Stimulated activated CD8-positive, alpha-beta memory T cell treated with anti-CD3 and anti-CD28 coated beads, Interleukin-7, amount 100 ng/mL, for 1 hour (primary cell): ENCODE measurements around the gene TMPRSS12.
"Not testable (repeated sequence)": the region's sequence is repeated elsewhere in the genome, so short reads cannot be mapped to it uniquely, and the experiment has no call there.

Experiments
- DNase-seq, 2 donors: peaks; one replicate each; pipeline ENCODE4 v3.0.0-alpha.2; 2020; ENCODE audit warnings: low read depth in 2 of 2

The TMPRSS12 gene, protein sequence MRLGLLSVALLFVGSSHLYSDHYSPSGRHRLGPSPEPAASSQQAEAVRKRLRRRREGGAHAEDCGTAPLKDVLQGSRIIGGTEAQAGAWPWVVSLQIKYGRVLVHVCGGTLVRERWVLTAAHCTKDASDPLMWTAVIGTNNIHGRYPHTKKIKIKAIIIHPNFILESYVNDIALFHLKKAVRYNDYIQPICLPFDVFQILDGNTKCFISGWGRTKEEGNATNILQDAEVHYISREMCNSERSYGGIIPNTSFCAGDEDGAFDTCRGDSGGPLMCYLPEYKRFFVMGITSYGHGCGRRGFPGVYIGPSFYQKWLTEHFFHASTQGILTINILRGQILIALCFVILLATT

DNA sequence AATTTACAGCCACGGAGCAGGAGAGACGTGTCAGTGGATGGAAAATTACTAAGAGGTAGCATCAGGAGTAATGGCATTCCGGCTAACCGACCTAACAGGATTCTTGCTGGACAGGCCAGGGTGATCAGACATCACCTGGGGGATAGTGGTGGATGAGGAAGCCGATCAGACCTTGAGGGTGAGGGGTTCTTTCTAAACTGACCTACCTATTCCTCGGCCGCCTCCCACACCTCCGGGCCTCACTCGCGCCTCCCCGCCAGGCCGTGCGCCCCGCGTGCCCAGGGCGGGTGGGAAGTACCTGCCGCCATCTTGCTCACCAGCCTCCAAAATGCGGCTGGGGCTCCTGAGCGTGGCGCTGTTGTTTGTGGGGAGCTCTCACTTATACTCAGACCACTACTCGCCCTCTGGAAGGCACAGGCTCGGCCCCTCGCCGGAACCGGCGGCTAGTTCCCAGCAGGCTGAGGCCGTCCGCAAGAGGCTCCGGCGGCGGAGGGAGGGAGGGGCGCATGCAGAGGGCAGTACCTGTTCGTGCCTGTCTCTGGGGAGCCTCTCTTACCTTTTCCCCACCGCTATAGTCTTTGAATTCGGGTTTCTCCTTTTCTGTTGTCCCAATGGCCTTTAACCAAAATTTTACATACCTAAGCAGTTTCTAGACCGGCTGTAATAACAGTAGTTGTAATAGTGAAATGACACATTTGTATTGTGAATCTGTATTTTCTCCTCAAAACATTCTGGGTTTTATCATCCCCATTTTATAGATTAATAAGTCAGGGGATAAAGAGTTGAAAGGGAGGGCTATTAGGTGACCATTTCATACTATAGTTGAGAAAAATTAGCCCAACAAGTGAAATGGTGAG is at the start of gene TMPRSS12:
Gene TMPRSS12 (plus strand): TSS at position 290 of the 857 bp plus-strand sequence. CDS start 39 bp downstream, at position 329.
- DNase-seq = no peak

DNA sequence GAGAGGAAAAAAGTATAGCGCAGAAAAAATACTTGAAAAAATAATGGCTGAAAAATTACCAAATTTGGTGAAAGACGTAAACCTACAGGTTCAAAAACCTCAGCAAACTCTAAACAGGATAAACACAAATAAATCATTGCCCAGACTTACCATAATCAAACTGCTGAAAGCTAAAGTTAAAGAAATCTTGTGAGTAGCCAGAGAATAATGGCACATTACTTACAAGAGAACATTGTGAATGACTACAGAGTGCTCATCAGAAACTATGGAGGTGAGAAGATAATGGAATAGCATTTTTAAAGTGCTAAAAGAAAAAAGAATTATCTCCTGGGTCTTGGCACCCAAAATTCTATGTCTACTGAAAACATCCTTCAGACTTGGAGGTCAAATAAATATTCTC is 42.8 kb upstream of the TMPRSS12 start:
- no peak for DNase-seq

DNA sequence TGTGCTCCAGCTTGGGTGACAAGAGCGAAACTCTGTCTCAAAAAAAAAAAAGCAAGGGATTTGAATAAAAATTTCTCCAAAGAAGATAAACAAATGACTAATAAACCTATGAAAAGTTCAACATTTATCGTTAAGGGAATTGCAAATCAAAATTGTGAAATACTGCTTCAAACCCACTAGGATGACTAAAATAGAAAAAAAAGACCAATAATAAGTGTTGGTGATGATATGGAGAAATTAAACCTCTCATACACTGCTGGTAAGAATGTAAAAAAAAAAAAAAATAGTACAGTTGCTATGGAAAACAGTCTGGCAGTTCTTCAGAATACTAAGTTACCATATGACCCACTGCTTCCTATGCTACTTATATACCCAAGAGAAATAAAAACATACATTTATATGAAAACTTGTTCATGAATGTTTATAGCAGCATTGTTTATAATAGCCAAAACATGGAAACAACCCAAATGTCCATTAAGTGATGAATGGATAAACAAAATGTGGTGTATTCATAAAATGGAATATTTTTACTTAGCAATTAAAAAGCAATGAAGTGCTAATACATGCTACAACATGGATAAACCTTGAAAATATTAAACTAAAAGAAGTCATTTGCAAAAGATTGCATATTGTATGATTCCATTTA is 39.4 kb upstream of the TMPRSS12 start:
- no peak for DNase-seq

DNA sequence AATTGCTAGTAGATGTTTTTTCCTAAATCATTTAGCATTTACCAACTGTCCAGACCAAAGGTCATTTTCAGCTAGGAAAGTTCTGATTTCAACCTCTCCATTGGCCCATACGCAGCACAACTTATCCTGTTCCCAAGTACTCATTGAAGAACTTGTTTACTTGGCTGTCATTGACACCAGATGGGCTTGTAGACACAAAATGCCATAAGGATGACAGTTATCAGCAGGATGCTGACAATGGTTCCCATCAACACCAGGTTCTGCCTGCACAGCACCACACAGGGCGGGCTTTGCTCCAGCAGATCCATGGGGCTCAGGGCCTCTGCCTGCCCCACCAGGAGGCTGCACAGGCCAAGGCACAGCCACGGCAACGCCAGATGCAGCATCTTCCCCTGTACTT is 36.5 kb upstream of the TMPRSS12 start:
- DNase-seq = no peak

DNA sequence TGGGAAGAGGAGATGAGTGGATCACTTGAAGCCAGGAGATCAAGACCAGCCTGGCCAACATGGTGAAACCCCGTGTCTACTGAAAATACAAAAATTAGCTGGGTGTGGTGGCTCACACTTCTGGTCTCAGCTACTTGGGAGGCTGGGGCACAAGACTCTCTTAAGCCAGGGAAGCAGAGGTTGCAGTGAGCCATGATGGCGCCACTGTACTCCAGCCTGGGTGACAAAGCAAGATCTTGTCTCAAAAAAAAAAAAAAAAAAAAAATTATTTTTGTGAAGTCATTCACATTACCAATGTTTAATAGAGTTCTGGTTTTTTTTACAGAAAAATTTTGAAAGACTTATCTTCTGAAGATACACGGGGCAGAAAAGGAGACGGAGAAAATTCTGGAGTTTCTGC is 33.6 kb upstream of the TMPRSS12 start:
- not testable (repeated sequence) for DNase-seq

DNA sequence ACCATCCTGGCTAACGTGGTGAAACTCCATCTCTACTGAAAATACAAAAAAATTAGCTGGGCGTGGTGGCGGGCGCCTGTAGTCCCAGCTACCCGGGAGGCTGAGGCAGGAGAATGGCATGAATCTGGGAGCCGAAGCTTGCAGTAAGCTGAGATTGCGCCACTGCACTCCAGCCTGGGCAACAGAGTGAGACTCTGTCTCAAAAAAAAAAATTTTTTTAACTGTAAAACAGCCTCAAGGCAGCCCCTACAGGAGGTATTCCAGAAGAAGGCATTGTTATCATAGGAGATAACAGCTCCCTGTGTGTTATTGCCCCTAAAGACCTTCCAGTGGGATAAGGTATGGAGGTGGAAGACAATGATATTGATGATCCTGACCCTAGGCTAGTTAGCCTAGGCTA is 27.8 kb upstream of the TMPRSS12 start:
- not testable (repeated sequence) for DNase-seq

DNA sequence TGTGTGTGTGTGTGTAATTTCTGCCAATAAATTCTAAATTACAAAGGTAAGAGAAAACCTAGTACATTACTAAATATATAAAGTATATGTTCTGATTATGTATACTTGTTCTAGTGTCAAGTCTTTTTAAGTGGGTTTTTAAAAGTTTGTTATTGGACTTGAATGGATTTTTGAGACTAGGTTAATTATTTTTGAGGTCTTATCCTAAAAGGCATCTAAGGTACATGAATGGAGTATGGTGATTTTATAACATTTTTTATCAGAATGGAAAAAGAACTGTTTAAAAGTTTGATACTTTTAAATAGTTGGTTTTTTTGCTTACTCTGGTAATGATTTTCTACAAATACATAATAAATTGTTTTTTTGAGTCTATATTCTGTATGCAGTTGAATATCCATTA is 22.5 kb upstream of the TMPRSS12 start:
- no peak for DNase-seq

DNA sequence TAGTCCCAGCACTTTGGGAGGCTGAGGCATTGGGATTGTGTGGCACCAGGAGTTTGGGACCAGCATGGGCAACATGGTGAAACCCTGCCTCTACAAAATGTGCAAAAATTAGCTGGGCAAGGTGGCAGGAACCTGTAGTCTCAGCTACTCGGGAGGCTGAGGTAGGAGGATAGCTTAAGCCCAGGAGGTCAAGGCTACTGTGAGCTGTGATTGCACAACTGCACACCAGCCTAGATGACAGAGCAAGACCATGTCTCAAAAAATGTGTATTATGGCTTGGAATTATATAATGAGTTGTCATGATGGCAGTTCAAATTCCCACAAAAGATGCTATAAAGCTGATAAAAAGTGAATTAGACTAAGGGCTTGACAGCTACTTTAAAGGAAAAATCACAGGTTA is 20.6 kb upstream of the TMPRSS12 start:
- DNase-seq = no peak

DNA sequence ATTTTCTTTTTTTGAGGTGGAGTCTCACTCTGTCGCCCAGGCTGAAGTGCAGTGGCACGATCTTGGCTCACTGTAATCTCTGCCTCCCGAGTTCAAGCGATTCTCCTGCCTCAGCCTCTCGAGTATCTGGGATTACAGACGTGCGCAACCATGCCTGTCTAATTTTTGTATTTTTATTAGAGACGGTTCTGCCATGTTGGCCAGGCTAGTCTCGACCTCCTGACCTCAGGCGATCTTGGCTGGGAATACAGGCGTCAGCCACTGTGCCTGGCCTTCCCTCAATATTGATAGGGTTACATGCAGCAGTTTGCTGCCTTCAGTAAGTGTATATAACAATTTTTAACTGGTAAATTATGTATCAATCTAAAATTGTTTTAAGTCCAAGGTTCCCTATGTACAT is 19.0 kb upstream of the TMPRSS12 start:
- not testable (repeated sequence) for DNase-seq

DNA sequence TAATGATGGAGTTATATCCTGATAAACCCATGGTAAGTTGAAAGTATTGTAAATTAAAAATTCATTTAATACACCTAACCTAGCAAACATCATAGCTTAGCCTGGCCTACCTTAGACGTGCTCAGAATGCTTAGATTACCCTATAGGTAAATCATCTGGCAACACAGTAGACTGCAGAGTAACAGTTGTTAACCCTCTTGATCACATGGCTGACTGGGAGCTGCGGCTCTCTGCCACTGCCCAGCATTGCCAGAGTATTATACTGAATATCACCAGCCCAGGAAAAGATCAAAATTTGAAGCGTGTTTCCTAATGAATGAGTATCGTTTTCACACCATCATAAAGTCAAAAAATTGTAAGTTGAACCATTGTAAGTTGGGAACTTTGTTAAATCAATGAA is 17.8 kb upstream of the TMPRSS12 start:
- DNase-seq = no peak

DNA sequence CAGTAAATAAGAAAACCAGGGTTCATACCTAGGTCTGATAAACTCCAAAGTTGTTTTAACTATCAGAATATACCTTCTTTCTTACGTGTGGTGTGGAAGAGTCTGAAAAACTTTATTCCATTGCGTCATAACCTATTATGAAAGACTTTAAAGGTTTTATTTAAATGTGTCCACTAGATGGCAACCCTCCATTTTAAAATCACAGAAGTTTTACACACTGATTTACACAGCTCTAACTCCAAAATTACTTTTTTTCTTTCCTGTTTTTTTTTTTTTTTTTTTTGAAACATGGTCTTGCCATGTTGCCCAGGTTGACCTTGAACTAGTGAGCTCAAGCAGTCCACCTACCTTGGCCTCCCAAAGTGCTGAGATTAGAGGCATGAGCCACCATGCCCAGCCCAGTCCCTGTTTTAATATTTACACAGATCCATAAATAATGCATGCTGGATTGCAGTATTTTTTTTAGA is 17.3 kb upstream of the TMPRSS12 start:
- no peak for DNase-seq

DNA sequence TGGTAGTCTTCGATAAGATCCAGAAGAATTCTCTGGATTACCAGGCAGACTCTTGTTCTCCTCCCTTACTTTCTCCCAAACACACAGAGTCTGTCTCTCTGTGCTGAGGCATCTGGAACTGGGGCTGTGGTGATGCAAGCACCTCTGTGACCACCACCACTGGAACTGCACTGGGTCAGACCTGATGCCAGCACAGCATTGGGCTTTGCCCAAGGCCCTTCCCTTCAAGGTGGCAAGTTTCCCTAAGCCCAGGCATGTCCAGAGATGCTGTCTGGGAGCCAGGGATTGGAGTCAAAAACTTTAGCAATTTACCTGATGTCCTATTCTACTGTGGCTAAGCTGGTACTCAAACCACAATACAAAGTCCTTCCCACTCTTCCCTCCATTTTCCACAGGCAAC is 14.6 kb upstream of the TMPRSS12 start:
- DNase-seq = no peak

DNA sequence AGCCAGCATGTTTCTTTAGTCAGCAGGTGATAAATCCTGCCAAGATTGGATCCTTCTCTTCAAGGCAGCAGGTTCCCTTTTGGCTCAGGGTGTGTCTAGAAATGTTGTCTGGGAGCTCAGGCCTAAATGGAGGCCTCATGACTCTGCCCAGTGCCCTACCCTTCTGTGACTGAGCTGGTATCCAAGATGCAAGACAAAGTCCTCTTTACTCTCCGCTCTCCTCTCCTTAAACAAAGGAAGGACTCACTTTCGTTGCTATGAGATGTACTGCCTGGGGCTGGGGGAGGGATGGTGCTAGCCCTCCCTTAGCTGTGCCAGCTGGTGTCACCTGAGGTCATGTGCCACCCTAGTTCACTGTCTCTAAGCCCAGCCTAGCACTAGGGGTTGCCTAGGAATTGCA is 13.8 kb upstream of the TMPRSS12 start:
- DNase-seq = no peak

DNA sequence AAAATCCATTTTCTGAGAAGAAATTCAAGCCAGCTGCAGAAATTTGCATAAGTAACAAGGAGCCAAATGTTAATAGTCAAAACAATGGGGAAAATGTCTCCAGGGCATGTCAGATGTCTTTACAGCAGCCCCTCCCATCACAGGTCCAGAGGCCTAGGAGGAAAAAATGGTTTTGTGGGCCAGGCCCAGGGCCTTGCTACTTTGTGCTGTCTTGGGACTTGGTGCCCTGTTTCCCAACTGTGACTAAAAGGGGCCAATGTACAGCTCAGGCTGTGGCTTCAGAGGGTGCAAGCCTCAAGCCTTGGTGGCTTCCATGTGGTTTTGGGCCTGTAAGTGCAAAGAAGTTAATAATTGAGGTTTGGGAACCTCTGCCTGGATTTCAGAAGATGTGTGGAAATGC is 8.9 kb upstream of the TMPRSS12 start:
- DNase-seq = not testable (repeated sequence)

DNA sequence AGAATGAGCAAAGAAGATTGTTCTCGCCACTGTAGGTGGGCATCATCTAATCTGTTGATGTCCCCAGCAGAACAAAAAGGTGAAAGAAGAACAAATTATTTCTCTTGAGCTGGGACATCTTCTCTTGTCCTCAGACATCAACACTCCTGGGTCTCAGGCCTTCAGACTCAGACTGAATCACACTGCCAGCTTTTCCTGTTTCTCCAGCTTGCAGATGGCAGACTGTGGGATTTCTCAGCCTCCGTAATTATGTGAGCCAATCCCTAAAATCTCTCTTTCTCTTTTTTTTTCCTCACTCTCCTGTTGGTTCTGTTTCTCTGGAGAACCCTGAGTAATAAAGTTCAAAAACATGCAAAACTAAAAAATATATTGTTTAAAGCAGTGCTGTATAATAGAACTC is 3.7 kb upstream of the TMPRSS12 start:
- no peak for DNase-seq

DNA sequence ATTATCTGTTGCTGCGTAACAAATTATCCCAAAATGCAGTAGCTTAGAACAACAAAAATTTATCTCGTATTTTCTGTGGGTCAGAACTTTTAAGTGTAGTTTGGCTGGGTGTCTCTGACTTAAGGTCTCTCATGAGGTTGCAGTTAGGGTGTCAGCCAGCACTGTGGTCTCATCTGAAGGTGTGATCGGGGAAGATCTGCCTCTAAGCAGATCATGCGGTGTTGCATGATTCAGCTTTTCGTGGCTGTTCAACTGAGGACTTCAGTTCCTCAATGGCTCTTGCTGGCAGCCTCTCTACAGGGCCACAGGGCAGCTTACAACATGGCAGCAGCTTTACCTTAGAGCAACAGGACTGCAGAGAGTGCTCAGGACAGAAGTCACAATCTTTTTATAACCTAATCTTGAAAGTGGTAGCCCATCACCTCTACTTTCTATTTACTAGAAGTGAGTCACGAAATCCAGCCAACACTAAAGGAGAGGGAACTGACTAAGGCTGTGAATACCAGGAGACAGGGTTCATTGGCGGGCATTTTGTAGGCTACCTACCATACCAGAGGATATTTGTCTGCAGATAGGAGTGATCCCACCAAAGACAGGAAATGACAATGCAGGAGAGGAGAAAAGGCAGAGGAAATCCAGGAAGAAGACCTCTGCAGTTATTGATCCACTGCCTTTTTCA is 1.8 kb upstream of the TMPRSS12 start:
- DNase-seq = no peak

DNA sequence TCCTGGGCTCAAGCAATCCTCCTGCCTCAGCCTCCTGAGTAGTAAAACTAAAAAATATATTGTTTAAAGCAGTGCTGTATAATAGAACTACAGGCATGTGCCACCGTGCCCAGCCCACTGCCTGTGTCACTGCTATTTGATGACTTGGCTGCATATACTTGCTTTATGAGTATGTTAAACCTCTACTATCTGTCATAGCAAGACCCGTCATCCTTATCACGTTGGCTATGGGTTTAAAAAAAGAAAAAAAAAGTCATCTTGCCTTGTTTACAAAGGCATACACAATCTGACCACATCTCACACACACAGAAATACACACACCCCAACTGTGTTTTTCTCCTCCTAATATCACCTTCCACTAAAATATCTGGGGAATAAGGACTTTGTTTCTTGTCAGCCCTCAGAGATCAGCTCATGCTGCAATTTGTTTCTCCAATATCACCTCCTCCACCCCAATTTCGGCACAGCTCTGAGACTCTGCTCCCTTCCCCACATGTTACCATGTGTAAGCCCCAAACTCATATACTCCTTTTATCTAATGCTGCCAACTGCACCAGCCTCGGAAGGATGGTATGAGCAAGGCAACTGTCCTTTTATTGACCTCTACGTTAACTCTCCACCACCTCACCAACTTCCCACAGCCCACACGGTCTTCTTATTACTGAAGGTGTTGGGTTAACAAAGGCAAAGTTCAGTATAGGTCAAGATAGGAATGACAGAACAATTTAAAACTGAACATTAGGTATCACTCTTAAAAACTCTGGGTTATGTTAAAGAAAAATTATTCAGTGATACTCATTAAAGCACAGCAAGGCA is 802 bp upstream of the TMPRSS12 start:
- no peak for DNase-seq

DNA sequence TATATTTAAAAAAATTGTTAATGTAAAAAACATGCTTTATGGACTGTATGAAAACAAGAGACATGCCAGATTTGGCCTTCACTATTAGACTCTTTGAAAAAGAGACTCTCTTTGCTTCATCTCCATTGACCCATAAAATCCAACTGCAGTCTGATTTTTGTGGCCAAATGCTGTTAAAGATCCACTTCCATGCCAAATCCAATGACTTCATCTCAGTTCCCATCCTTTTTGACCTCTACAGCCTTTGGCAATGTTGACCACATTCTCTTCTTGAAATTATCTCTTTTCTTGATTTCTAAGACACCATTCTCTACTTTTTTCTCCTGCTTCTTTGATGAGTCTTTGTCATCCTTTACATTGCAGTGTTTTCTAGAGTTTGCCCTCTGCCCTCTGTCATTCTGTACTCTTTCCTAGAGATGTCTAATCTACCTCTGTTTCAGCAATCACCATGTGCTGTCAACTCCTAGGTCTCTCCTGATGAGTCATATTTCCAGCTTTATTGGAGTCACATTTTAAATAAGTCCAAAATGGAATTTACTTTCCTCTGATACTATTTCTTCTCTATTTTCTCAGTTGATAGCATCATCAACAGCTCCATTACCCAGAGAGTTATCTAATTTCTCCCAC is 2.4 kb downstream of the TMPRSS12 start:
- DNase-seq = no peak

DNA sequence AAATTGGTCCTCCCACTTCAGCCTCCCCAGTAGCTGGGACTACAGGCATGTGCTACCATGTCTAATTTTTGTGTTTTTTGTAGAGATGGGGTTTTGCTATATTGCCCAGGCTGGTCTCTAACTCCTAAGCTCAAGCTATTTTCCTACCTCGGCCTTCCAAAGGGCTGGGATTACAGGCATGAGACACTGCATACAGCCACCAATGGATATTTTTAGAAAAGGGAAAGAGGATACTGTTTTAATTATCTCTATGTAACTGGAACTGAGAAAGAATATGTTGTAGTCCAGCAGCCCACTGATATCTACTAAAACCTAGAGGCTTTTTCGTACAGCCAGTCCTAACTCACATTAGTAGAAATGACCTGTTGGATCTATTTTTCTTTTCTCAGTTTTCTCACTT is 6.2 kb downstream of the TMPRSS12 start:
- DNase-seq = no peak

DNA sequence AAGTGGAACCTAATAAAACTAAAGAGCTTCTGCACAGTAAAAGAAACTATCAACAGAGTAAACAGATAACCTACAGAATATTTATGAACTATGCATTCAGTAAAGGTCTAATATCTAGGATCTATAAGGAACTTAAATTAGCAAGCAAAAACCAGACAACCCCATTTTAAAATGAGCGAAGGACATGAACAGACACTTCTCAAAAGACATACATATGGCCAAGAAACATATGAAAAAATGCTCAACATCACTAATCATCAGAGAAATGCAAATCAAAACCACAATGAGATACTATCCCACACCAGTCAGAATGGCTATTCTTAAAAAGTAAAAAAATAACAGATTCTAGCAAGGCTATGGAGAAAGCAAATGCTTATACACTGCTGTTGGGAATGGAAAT is 12.5 kb downstream of the TMPRSS12 start:
- not testable (repeated sequence) for DNase-seq

DNA sequence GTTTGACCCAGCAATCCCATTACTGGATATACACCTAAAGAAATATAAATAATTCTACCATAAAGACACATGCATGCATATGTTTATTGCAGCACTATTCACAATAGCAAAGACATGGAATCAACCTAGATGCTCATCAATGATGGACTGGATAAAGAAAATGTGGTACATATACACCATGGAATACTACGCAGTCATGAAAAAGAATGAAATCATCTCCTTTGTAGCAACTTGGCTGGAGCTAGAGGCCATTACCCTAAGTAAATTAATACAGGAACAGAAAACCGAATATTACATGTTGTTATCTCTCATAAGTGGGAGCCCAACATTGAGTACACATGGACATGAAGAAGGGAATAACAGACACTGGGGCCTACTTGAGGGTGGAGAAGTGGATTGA is 13.0 kb downstream of the TMPRSS12 start:
- not testable (repeated sequence) for DNase-seq
